Measurements from ENCODE around the gene CREB3L2.
"Not testable (repeated sequence)": the region's sequence is repeated elsewhere in the genome, so short reads cannot be mapped to it uniquely, and the experiment has no call there.

The CREB3L2 gene

GRCh38 chr7:137974766-137975165 is 27.1 kb downstream of the CREB3L2 start:
- H3K4me3 ChIP-seq (ENCODE audit: low read length), result no peak overlapping the region
- no peaks in the 10 kb centered on the region for H3K9me3 ChIP-seq (ENCODE audit: control insufficient read depth, low read length)
- peaks cover 15% of the 10 kb centered on the region for H3K4me1 ChIP-seq (ENCODE audit: control insufficient read depth, insufficient read depth, low read length)

GRCh38 chr7:137970253-137970975 is 31.5 kb downstream of the CREB3L2 start:
- Histone ChIP-seq H3K9me3 (ENCODE audit: control insufficient read depth, low read length) (no peaks in the 10 kb centered on the region), H3K36me3 (ENCODE audit: control insufficient read depth, insufficient read depth, low read length) (no peaks in the 10 kb centered on the region), H3K4me3 (ENCODE audit: low read length) (no peak overlapping the region), H3K9ac (ENCODE audit: low read length) (peak overlapping the region; percentile 5), H3K27me3 (ENCODE audit: control insufficient read depth, insufficient read depth, low read length) (no peaks in the 10 kb centered on the region), H3K4me1 (ENCODE audit: control insufficient read depth, insufficient read depth, low read length) (peaks cover 9% of the 10 kb centered on the region)

More at GRCh38 chr7:137974766-137975165, 27.1 kb downstream of the CREB3L2 start:
- Histone ChIP-seq H3K27me3 (ENCODE audit: control insufficient read depth, insufficient read depth, low read length) (no peaks in the 10 kb centered on the region), H3K36me3 (ENCODE audit: control insufficient read depth, insufficient read depth, low read length) (no peaks in the 10 kb centered on the region), H3K9ac (ENCODE audit: low read length) (no peak overlapping the region)

GRCh38 chr7:137969828-137970227 is 32.1 kb downstream of the CREB3L2 start:
- H3K9ac ChIP-seq (ENCODE audit: low read length), result no peak overlapping the region
- no peaks in the 10 kb centered on the region for H3K9me3 ChIP-seq (ENCODE audit: control insufficient read depth, low read length)
- H3K4me1 ChIP-seq (ENCODE audit: control insufficient read depth, insufficient read depth, low read length), result peaks cover 9% of the 10 kb centered on the region
- no peaks in the 10 kb centered on the region for H3K36me3 ChIP-seq (ENCODE audit: control insufficient read depth, insufficient read depth, low read length)
- H3K27me3 ChIP-seq (ENCODE audit: control insufficient read depth, insufficient read depth, low read length), result no peaks in the 10 kb centered on the region
- H3K4me3 ChIP-seq (ENCODE audit: low read length), result no peak overlapping the region

DNA sequence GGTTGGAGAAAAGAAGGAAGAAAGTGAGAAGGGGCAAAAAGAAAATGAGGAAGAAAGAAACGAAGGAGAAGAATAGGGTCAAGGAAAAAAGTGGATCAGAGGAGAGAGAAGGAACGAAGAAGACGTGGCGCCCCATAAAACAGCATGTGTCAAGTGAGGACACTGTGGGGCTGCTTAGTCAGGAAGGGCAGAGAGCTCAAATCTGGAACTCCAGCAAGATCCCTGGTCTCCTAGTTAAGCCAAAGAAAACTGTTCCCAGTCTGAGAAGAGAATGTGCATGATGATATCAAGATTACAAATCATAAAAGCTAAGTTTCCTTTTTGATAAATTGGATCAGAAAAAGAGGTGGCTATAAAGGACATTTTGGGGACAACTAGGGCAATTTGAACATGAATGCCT is 33.0 kb downstream of the CREB3L2 start:
- no peak overlapping the region for H3K9ac ChIP-seq (ENCODE audit: low read length)
- H3K9me3 ChIP-seq (ENCODE audit: control insufficient read depth, low read length), result no peaks in the 10 kb centered on the region
- no peaks in the 10 kb centered on the region for H3K27me3 ChIP-seq (ENCODE audit: control insufficient read depth, insufficient read depth, low read length)
- peaks cover 9% of the 10 kb centered on the region for H3K4me1 ChIP-seq (ENCODE audit: control insufficient read depth, insufficient read depth, low read length)
- no peak overlapping the region for H3K4me3 ChIP-seq (ENCODE audit: low read length)
- H3K36me3 ChIP-seq (ENCODE audit: control insufficient read depth, insufficient read depth, low read length), result no peaks in the 10 kb centered on the region

- H3K4me1 ChIP-seq (ENCODE audit: control insufficient read depth, insufficient read depth, low read length); H3K27me3 ChIP-seq (ENCODE audit: control insufficient read depth, insufficient read depth, low read length): not testable (repeated sequence)
Observed at GRCh38 chr7:137968339-137968738, 33.5 kb downstream of the CREB3L2 start.

DNA sequence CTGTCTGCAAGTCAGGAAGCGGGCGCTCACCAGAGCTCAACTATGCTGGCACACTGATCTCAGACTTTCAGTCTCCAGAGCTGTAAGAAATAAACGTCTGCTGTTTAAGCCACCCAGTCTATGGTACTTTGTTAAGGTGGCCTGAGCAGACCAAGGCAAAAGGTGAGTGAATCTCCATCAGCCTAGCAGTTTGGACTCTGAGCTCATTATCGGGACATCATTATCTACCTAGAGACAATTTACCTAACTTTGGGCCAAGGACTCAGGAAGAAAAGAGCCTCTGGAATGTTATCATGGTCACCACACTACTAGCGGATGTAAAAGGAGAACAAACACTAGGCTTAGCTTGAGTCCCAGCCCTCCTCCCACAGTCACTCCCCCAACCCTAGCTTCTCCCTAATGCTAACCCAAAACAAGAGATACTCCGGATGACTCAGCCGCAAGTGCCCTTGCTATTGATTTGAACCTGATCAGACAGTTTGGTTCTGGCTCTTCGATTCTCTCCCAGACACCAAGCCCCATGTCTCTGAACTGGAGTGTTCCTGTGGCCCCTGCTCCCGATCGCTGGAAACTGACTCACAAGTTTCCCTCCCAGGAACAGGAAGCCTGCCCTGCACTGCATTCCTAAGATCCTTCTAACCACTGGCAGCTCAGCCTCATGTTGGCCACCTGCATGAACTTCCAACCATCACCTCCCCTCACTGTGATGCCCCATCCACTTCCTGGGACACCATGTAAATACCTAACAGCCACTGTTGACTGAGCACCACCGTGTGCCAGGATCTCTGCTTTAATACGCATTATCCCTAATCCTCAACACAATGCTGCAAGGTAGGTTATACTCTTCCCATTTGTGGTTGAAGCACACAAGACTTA is 34.5 kb downstream of the CREB3L2 start:
- Histone ChIP-seq H3K9ac (ENCODE audit: low read length) (no peak overlapping the region), H3K4me3 (ENCODE audit: low read length) (no peak overlapping the region), H3K4me1 (ENCODE audit: control insufficient read depth, insufficient read depth, low read length) (peaks cover 14% of the 10 kb centered on the region), H3K36me3 (ENCODE audit: control insufficient read depth, insufficient read depth, low read length) (no peaks in the 10 kb centered on the region), H3K27me3 (ENCODE audit: control insufficient read depth, insufficient read depth, low read length) (no peaks in the 10 kb centered on the region), H3K9me3 (ENCODE audit: control insufficient read depth, low read length) (no peaks in the 10 kb centered on the region)

More at GRCh38 chr7:137968339-137968738, 33.5 kb downstream of the CREB3L2 start:
- not testable (repeated sequence) for H3K36me3 ChIP-seq (ENCODE audit: control insufficient read depth, insufficient read depth, low read length); H3K9me3 ChIP-seq (ENCODE audit: control insufficient read depth, low read length); H3K4me3 ChIP-seq (ENCODE audit: low read length); H3K9ac ChIP-seq (ENCODE audit: low read length)

GRCh38 chr7:137966641-137967142 is 35.2 kb downstream of the CREB3L2 start:
- H3K36me3 ChIP-seq (ENCODE audit: control insufficient read depth, insufficient read depth, low read length), result no peaks in the 10 kb centered on the region
- H3K4me1 ChIP-seq (ENCODE audit: control insufficient read depth, insufficient read depth, low read length), result peaks cover 14% of the 10 kb centered on the region
- H3K27me3 ChIP-seq (ENCODE audit: control insufficient read depth, insufficient read depth, low read length), result no peaks in the 10 kb centered on the region
- H3K9ac ChIP-seq (ENCODE audit: low read length), result no peak overlapping the region
- no peaks in the 10 kb centered on the region for H3K9me3 ChIP-seq (ENCODE audit: control insufficient read depth, low read length)
- H3K4me3 ChIP-seq (ENCODE audit: low read length), result no peak overlapping the region

DNA sequence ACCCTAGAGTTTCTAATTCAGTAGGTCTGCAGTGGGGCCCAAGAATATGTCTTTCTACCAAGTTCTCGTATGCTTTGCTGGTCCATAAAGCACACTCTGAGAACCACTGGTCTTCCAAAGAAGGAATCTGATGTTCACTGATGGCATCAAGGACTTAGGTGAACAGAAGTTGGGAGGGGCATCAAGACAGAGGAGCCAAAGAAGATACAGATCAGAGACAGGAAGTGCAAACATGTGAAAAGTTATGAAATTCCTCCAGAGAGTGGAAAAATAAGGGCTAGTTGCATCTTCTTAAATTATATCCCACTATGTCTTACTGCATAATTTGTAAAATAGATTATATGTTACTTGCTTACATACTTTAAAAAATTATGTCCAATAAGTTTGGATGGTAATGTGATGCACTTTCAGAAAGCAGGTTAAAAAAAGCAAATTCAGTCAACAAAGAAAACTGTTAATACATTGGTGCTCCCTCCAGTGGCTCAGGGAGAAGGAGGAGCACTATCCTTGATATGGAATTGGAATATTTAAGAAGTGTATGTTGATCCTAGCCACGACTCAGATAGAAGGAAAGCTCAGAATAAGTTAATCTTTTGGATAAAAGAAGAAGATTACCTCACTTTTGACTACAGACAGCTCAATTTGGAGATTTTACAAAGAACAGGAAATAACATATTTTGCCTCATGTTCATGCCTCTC is 35.8 kb downstream of the CREB3L2 start:
- Histone ChIP-seq H3K27me3 (ENCODE audit: control insufficient read depth, insufficient read depth, low read length) (no peaks in the 10 kb centered on the region), H3K4me1 (ENCODE audit: control insufficient read depth, insufficient read depth, low read length) (peaks cover 14% of the 10 kb centered on the region), H3K9ac (ENCODE audit: low read length) (no peak overlapping the region), H3K36me3 (ENCODE audit: control insufficient read depth, insufficient read depth, low read length) (no peaks in the 10 kb centered on the region), H3K9me3 (ENCODE audit: control insufficient read depth, low read length) (no peaks in the 10 kb centered on the region), H3K4me3 (ENCODE audit: low read length) (no peak overlapping the region)

GRCh38 chr7:137964824-137965545 is 36.9 kb downstream of the CREB3L2 start:
- Histone ChIP-seq H3K27me3 (ENCODE audit: control insufficient read depth, insufficient read depth, low read length) (no peaks in the 10 kb centered on the region), H3K9me3 (ENCODE audit: control insufficient read depth, low read length) (no peaks in the 10 kb centered on the region), H3K4me3 (ENCODE audit: low read length) (no peak overlapping the region), H3K4me1 (ENCODE audit: control insufficient read depth, insufficient read depth, low read length) (peaks cover 14% of the 10 kb centered on the region), H3K9ac (ENCODE audit: low read length) (no peak overlapping the region), H3K36me3 (ENCODE audit: control insufficient read depth, insufficient read depth, low read length) (no peaks in the 10 kb centered on the region)

- no peaks in the 10 kb centered on the region for H3K9me3 ChIP-seq (ENCODE audit: control insufficient read depth, low read length)
- H3K27me3 ChIP-seq (ENCODE audit: control insufficient read depth, insufficient read depth, low read length), result no peaks in the 10 kb centered on the region
- no peak overlapping the region for H3K4me3 ChIP-seq (ENCODE audit: low read length)
- H3K9ac ChIP-seq (ENCODE audit: low read length), result no peak overlapping the region
- H3K4me1 ChIP-seq (ENCODE audit: control insufficient read depth, insufficient read depth, low read length), result peaks cover 19% of the 10 kb centered on the region
- H3K36me3 ChIP-seq (ENCODE audit: control insufficient read depth, insufficient read depth, low read length), result no peaks in the 10 kb centered on the region
Observed at GRCh38 chr7:137962875-137963507, 38.9 kb downstream of the CREB3L2 start.

- no peak overlapping the region for H3K9ac ChIP-seq (ENCODE audit: low read length)
- peaks cover 16% of the 10 kb centered on the region for H3K4me1 ChIP-seq (ENCODE audit: control insufficient read depth, insufficient read depth, low read length)
- no peak overlapping the region for H3K4me3 ChIP-seq (ENCODE audit: low read length)
- H3K27me3 ChIP-seq (ENCODE audit: control insufficient read depth, insufficient read depth, low read length), result no peaks in the 10 kb centered on the region
- H3K9me3 ChIP-seq (ENCODE audit: control insufficient read depth, low read length), result no peaks in the 10 kb centered on the region
- no peaks in the 10 kb centered on the region for H3K36me3 ChIP-seq (ENCODE audit: control insufficient read depth, insufficient read depth, low read length)
Observed at GRCh38 chr7:137962491-137962874, 39.4 kb downstream of the CREB3L2 start.

Data from mucosa of stomach (tissue), 1 donor.